Measurements from ENCODE around the gene B4GALT3. TPM values are rescaled to one million over a fixed set of nuclear protein-coding genes. Genes with fewer than 3 reads are reported as not detected.
A peak's percentile ranks its signal among the peaks of the same experiment; 100 is the strongest.

Gene B4GALT3
- total and polyA plus RNA-seq, 4 donors = 25.7 to 34.6 (median 31.1) TPM

DNA sequence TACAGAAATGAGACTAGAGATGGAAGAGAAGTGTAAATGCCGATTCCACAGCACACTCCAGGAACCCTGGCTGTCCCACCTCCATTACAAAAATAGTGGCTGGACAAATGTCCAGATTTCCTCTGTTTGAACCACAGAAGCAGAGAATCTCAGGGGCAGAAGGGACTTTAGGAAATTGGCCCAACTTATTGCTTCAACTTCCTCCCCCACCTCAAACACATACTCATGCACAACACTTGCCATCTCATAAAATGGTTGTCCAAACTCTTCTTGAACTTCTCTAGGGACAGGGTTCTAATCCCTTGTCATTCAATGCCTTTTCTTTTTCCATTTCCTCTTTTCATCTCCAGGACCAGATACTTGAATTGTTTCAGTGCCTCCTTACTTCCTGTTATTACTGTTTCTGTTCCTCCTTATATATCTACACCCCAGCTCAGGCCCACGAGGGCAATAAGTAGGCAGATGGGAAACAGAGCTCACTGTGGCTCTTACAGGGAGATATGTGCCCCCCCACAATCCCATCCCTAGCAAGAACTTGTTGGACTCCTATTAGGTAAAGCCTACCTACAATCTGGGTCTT, 8.5 kb upstream of the B4GALT3 start:
- no peaks in the 10 kb centered on the region for H3K36me3 ChIP-seq (ENCODE audit: control insufficient read depth in 4 of 4, insufficient read depth in 4 of 4, low read length in 4 of 4)
- WGBS, 2 donors = 9 to 21% methylated on average over 2 of the region's 2 CpGs
- H3K27me3 ChIP-seq (ENCODE audit: control insufficient read depth in 3 of 3, insufficient read depth in 3 of 3, low read length in 2 of 3) = no peaks in the 10 kb centered on the region
- ATAC-seq (ENCODE audit: insufficient read depth, low FRiP score) = peak; percentile 44
- peaks cover 3 to 6% (median 5%) of the 10 kb centered on the region in 5 donors for H3K4me1 ChIP-seq (ENCODE audit: control insufficient read depth in 5 of 5, insufficient read depth in 5 of 5, low read length in 5 of 5)
- H3K27ac ChIP-seq (ENCODE audit: low read depth in 1 of 2, low read length in 1 of 2) = peak overlapping the region; percentile 22 to 77
- TF ChIP-seq, protein P1, sequence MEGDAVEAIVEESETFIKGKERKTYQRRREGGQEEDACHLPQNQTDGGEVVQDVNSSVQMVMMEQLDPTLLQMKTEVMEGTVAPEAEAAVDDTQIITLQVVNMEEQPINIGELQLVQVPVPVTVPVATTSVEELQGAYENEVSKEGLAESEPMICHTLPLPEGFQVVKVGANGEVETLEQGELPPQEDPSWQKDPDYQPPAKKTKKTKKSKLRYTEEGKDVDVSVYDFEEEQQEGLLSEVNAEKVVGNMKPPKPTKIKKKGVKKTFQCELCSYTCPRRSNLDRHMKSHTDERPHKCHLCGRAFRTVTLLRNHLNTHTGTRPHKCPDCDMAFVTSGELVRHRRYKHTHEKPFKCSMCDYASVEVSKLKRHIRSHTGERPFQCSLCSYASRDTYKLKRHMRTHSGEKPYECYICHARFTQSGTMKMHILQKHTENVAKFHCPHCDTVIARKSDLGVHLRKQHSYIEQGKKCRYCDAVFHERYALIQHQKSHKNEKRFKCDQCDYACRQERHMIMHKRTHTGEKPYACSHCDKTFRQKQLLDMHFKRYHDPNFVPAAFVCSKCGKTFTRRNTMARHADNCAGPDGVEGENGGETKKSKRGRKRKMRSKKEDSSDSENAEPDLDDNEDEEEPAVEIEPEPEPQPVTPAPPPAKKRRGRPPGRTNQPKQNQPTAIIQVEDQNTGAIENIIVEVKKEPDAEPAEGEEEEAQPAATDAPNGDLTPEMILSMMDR (IDR thresholded peaks at IDR 0.05; ENCODE audit: control extremely low read depth, extremely low read depth) = no peak
- no peak overlapping the region for H3K4me3 ChIP-seq
- H3K9ac ChIP-seq (ENCODE audit: insufficient read depth in 1 of 2, low read length in 2 of 2) = no peak overlapping the region
- no peak for DNase-seq
- no peaks in the 10 kb centered on the region for H3K9me3 ChIP-seq (ENCODE audit: control insufficient read depth in 4 of 4, insufficient read depth in 3 of 4, low read length in 3 of 4)

DNA sequence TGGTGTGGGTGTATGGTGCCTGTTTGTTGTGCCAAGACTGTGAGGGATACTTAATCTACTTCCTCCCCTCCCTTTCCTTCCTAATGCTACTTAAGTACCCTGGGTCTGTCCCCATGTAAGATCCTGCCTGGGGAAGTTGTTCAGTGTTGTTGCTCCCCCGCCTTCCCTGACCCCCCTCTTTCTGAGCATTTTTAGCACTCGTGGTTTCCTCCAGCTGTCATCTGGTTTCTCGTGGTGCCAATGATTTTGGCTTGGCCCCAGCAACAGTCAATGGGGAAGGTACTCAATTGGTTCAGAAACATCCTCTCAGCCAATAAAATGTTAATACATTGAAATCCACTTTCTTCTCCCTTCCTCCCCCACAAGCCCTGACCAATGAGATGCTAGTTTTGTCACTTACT, 8.0 kb upstream of the B4GALT3 start:
- Histone ChIP-seq H3K27ac (ENCODE audit: low read depth in 1 of 2, low read length in 1 of 2) (peak overlapping the region in 1 of 2 donors; percentile 1), H3K4me1 (ENCODE audit: control insufficient read depth in 5 of 5, insufficient read depth in 5 of 5, low read length in 5 of 5) (peaks cover 3 to 6% (median 5%) of the 10 kb centered on the region in 5 donors), H3K27me3 (ENCODE audit: control insufficient read depth in 3 of 3, insufficient read depth in 3 of 3, low read length in 2 of 3) (no peaks in the 10 kb centered on the region), H3K36me3 (ENCODE audit: control insufficient read depth in 4 of 4, insufficient read depth in 4 of 4, low read length in 4 of 4) (no peaks in the 10 kb centered on the region), H3K4me3 (no peak overlapping the region), H3K9me3 (ENCODE audit: control insufficient read depth in 4 of 4, insufficient read depth in 3 of 4, low read length in 3 of 4) (no peaks in the 10 kb centered on the region), H3K9ac (ENCODE audit: insufficient read depth in 1 of 2, low read length in 2 of 2) (no peak overlapping the region)
- ATAC-seq (ENCODE audit: insufficient read depth, low FRiP score) = peak; percentile 56
- peak; percentile 85 to 89 (median 86) for DNase-seq
- TF ChIP-seq, protein P1 (IDR thresholded peaks at IDR 0.05; ENCODE audit: control extremely low read depth, extremely low read depth) = no peak
- WGBS, 2 donors = 0 to 4% methylated on average over 3 of the region's 3 CpGs

DNA sequence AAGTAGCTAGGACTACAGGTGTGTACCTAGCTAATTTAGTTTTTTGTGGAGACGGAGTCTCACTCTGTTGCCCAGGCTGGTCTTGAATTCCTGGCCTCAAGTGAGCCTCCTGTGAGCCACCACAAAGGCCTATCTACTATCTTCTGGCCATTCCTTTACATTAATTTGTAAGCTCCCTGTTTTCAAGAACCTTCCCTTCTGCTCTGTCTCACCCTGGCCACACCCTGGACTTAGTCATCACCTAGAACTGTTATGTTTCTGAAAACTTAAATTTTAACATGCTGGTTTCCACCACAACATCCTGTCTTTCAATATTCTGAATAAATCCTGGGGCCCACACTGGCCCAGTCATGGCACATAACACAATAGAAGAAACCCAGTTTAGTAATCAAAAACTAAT, 4.9 kb upstream of the B4GALT3 start:
- TF ChIP-seq, protein P1 (IDR thresholded peaks at IDR 0.05; ENCODE audit: control extremely low read depth, extremely low read depth) = no peak
- peaks cover 3 to 11% (median 6%) of the 10 kb centered on the region in 5 donors for H3K4me1 ChIP-seq (ENCODE audit: control insufficient read depth in 5 of 5, insufficient read depth in 5 of 5, low read length in 5 of 5)
- H3K27me3 ChIP-seq (ENCODE audit: control insufficient read depth in 3 of 3, insufficient read depth in 3 of 3, low read length in 2 of 3) = no peaks in the 10 kb centered on the region
- DNase-seq = no peak
- WGBS, 2 donors = 89 to 100% methylated on average over 1 of the region's 1 CpG
- no peaks in the 10 kb centered on the region for H3K9me3 ChIP-seq (ENCODE audit: control insufficient read depth in 4 of 4, insufficient read depth in 3 of 4, low read length in 3 of 4)
- no peak overlapping the region for H3K27ac ChIP-seq (ENCODE audit: low read depth in 1 of 2, low read length in 1 of 2)
- peaks cover 0 to under 1% (median 0%) of the 10 kb centered on the region in 4 donors for H3K36me3 ChIP-seq (ENCODE audit: control insufficient read depth in 4 of 4, insufficient read depth in 4 of 4, low read length in 4 of 4)
- no peak overlapping the region for H3K9ac ChIP-seq (ENCODE audit: insufficient read depth in 1 of 2, low read length in 2 of 2)
- ATAC-seq (ENCODE audit: insufficient read depth, low FRiP score) = no peak
- no peak overlapping the region for H3K4me3 ChIP-seq

DNA sequence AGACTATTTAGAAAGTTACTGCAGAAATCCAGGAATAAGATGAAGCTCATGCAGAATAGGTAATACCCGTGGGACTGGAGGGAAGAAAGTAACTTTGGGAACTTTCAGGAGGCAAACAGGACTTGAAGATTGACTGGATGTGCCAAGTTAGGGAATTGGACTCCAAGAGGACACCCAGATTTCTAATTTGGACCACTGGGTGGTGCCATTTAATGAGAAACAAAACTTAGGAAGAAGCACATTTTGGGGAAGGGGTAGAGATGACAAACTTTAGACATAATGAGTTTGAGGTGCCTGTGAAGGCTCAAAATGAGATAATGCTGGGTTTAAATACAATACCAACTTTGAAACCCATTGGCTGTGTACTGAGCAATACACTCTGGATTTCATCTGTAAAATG, 3.3 kb upstream of the B4GALT3 start:
- peak in 1 of 3 donors; percentile 47 for DNase-seq
- Histone ChIP-seq H3K9me3 (ENCODE audit: control insufficient read depth in 4 of 4, insufficient read depth in 3 of 4, low read length in 3 of 4) (no peaks in the 10 kb centered on the region), H3K9ac (ENCODE audit: insufficient read depth in 1 of 2, low read length in 2 of 2) (no peak overlapping the region), H3K4me3 (no peak overlapping the region), H3K27me3 (ENCODE audit: control insufficient read depth in 3 of 3, insufficient read depth in 3 of 3, low read length in 2 of 3) (no peaks in the 10 kb centered on the region), H3K27ac (ENCODE audit: low read depth in 1 of 2, low read length in 1 of 2) (no peak overlapping the region), H3K4me1 (ENCODE audit: control insufficient read depth in 5 of 5, insufficient read depth in 5 of 5, low read length in 5 of 5) (peaks cover 1 to 19% (median 6%) of the 10 kb centered on the region in 5 donors), H3K36me3 (ENCODE audit: control insufficient read depth in 4 of 4, insufficient read depth in 4 of 4, low read length in 4 of 4) (peaks cover 0 to 8% (median under 1%) of the 10 kb centered on the region in 4 donors)
- ATAC-seq (ENCODE audit: insufficient read depth, low FRiP score) = no peak
- 74 to 76% methylated on average over 1 of the region's 1 CpG for WGBS, 2 donors
- TF ChIP-seq, protein P1 (IDR thresholded peaks at IDR 0.05; ENCODE audit: control extremely low read depth, extremely low read depth) = no peak

All from lung (tissue), 12 donors.